Small intestine (tissue), 7 donors: ENCODE measurements around the gene CNTN3. TPM values are rescaled to one million over a fixed set of nuclear protein-coding genes. Genes with fewer than 3 reads are reported as not detected.

Source experiments
- DNase-seq, 2 donors: peaks; one replicate each; pipeline versions ENCODE4 v3.0.0 to v3.0.0-alpha.2; 2013
- FAIRE-seq: peaks from 2 replicates; lab custom pipeline; 2012; peaks lifted over from hg19 to GRCh38; lab: Jason Lieb, UNC
- H3K27ac ChIP-seq, 3 donors: one replicate each; pipeline ENCODE4 v1.5.1; 2013; ENCODE audit warnings: low read length in 2 of 3, mild to moderate bottlenecking in 2 of 3, control low read depth in 1 of 3, inconsistent platforms in 1 of 3, low read depth in 1 of 3, moderate library complexity in 1 of 3
- H3K27me3 ChIP-seq, 3 donors: one replicate each; pipeline ENCODE4 v1.6.1; 2013; ENCODE audit warnings: low read length in 3 of 3, inconsistent platforms in 1 of 3; ENCODE audit not compliant: control insufficient read depth in 3 of 3, insufficient read depth in 3 of 3
- H3K36me3 ChIP-seq, 3 donors: one replicate each; pipeline ENCODE4 v1.6.1; 2013; ENCODE audit warnings: low read length in 3 of 3, inconsistent platforms in 1 of 3, low read depth in 1 of 3, mild to moderate bottlenecking in 1 of 3, moderate library complexity in 1 of 3; ENCODE audit not compliant: control insufficient read depth in 3 of 3, insufficient read depth in 2 of 3
- H3K4me1 ChIP-seq, 3 donors: one replicate each; pipeline ENCODE4 v1.6.1; 2013; ENCODE audit warnings: low read length in 2 of 3, inconsistent platforms in 1 of 3, low read depth in 1 of 3, mild to moderate bottlenecking in 1 of 3, moderate library complexity in 1 of 3; ENCODE audit not compliant: control insufficient read depth in 3 of 3, insufficient read depth in 2 of 3
- H3K4me3 ChIP-seq, 3 donors: one replicate each; pipeline ENCODE4 v1.5.1; 2013; ENCODE audit warnings: low read length in 3 of 3, control low read depth in 1 of 3, inconsistent platforms in 1 of 3, low read depth in 1 of 3, mild to moderate bottlenecking in 1 of 3, moderate library complexity in 1 of 3
- H3K9me3 ChIP-seq, 2 donors: one replicate each; pipeline ENCODE4 v1.6.1; 2013; ENCODE audit warnings: low read depth in 1 of 2, low read length in 1 of 2; ENCODE audit not compliant: control insufficient read depth in 2 of 2, insufficient read depth in 1 of 2
- WGBS, 3 donors: extraction: QIAGEN DNeasy Blood & Tissue Kit; methylation state at CpG; one replicate each; pipeline ENCODE4 v1.1.7; 2013; 5-methylcytosine and 5-hydroxymethylcytosine counted together
- polyA plus RNA-seq, 4 donors: library from polyadenylated mRNA; stranded (reverse) in 3 of 4; unstranded in 1 of 4; fragments of 200-250 nt in 3 of 4; fragments of 120-200 nt in 1 of 4; gene quantifications; one replicate each; pipeline versions ENCODE4 v1.2.1 to v1.2.3, GENCODE V29; 2013
- donor health status: healthy with polysubstance abuse.
- donor health status: control.
- donor health status: control.
- donor health status: Bipolar disorder and iron deficiency.
- donor health status: healthy.

Gene CNTN3
- polyA plus RNA-seq, 4 donors = 0.66 to 2.9 TPM; not detected in 2

DNA sequence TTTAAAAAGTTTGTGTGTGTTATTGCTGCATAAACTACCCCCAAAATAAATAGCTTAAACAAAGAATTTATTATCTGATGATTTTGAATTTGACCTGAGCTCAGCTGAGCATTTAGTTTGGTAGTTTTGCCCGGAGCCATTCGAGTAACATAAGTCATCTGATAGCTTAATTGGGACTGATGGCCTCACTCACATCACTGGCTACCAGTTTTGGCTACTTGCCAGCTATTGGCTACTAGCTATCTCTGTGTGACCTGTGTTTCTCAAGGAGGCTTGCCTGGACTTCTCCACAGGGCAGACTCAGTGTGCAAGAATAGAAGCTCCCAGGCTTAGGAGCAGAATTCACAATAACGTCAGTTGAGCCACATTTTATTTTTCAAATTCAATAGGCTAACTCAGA, 9.0 kb downstream of the CNTN3 start:
- H3K4me3 ChIP-seq = no peak overlapping the region
- no peaks in the 10 kb centered on the region for H3K27me3 ChIP-seq
- H3K9me3 ChIP-seq = no peaks in the 10 kb centered on the region
- DNase-seq (no peak), FAIRE-seq (no peak)
- no peak overlapping the region for H3K27ac ChIP-seq
- H3K36me3 ChIP-seq = no peaks in the 10 kb centered on the region
- WGBS, 3 donors = 76 to 93% (median 88%) methylated on average over 3 of the region's 3 CpGs
- no peaks in the 10 kb centered on the region for H3K4me1 ChIP-seq

DNA sequence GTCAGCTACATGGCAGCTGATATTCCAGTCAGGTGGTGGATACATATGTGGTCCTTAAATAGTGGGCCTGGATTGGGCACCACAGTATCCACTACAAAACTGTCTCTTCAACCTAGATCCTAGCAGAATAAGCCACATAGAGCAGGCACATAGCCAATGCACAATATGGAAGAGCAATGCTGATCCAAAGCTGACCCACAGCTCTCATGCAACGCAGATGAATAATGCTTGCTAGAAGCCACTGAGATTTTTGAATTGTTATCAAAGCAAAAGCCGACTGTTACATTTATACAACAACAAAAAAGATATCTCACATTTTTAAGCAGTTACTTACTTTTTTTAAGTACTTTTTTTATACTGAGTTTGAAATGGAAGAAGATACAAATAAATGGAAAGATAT, 11.2 kb downstream of the CNTN3 start:
- DNase-seq (no peak), FAIRE-seq (no peak)
- Histone ChIP-seq H3K9me3 (no peaks in the 10 kb centered on the region), H3K4me3 (no peak overlapping the region), H3K36me3 (no peaks in the 10 kb centered on the region), H3K27me3 (no peaks in the 10 kb centered on the region), H3K27ac (no peak overlapping the region), H3K4me1 (no peaks in the 10 kb centered on the region)
- 86 to 87% (median 86%) methylated on average over 2 of the region's 2 CpGs for WGBS, 3 donors

DNA sequence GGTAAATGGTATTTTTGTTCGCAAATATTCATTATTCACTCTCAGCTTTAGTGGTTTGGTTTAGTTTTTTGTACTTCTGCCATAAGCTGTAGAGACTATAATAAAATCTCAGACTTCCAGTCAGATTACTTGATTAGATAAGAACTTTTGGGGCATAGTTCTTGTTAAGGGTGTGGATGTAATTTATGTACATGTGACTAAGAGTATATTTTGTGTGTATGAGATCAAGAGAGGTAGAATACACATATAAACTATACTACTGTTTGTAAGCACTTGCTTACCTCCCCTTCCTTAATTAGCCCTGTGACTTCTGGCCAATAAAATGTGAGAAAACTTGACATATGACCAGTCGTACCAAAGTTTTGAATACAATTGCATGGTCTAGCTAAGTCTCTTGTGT, 12.0 kb downstream of the CNTN3 start:
- H3K4me1 ChIP-seq = no peaks in the 10 kb centered on the region
- FAIRE-seq (no peak), DNase-seq (no peak)
- H3K27me3 ChIP-seq = no peaks in the 10 kb centered on the region
- WGBS, 3 donors = 84 to 86% (median 86%) methylated on average over 2 of the region's 2 CpGs
- no peak overlapping the region for H3K4me3 ChIP-seq
- H3K27ac ChIP-seq = no peak overlapping the region
- no peaks in the 10 kb centered on the region for H3K9me3 ChIP-seq
- H3K36me3 ChIP-seq = no peaks in the 10 kb centered on the region

DNA sequence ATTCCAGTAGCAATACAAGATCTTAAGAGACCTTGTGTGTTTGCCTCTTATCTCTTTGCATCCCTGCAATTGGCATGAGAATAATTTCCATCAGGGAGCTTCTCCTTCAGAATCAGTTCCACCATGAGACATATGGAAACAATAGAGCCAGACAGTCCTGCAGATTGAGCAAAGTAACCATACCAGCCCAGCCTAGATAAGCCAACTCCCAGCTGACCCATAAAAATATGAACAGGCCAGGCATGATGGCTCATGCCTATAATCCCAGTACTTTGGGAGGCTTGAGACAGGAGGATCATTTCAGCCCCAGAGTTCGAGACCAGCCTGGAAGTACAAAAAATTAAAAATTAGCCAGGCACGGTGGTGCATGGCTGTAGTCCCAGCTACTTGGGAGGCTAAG, 12.7 kb downstream of the CNTN3 start:
- WGBS, 3 donors = 81 to 83% (median 81%) methylated on average over 2 of the region's 2 CpGs
- H3K9me3 ChIP-seq = no peaks in the 10 kb centered on the region
- no peaks in the 10 kb centered on the region for H3K27me3 ChIP-seq
- no peak for FAIRE-seq
- no peaks in the 10 kb centered on the region for H3K36me3 ChIP-seq
- no peak for DNase-seq
- H3K27ac ChIP-seq = no peak overlapping the region
- H3K4me3 ChIP-seq = no peak overlapping the region
- no peaks in the 10 kb centered on the region for H3K4me1 ChIP-seq

DNA sequence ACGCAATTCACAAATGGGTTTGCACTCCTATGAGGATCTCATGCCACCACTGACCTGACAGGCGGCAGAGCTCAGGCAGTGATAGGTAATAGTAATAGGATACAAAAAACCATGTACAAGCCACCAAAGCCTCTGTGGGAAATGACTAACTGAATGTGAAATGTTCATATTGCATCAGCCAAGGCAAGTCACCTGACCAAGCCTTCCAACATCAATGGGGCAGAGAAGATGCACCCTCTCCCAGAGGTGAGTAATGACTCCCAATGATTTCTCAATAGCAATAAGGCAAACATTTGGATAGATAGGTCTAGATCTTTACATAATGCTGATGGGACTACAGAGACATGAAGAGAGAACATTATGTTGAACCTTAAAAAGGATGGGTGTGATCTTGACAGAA, 14.9 kb downstream of the CNTN3 start:
- no peaks in the 10 kb centered on the region for H3K36me3 ChIP-seq
- no peaks in the 10 kb centered on the region for H3K27me3 ChIP-seq
- FAIRE-seq (no peak), DNase-seq (no peak)
- H3K9me3 ChIP-seq = no peaks in the 10 kb centered on the region
- 94 to 100% (median 96%) methylated on average over 2 of the region's 2 CpGs for WGBS, 3 donors
- no peak overlapping the region for H3K27ac ChIP-seq
- no peaks in the 10 kb centered on the region for H3K4me1 ChIP-seq
- no peak overlapping the region for H3K4me3 ChIP-seq

DNA sequence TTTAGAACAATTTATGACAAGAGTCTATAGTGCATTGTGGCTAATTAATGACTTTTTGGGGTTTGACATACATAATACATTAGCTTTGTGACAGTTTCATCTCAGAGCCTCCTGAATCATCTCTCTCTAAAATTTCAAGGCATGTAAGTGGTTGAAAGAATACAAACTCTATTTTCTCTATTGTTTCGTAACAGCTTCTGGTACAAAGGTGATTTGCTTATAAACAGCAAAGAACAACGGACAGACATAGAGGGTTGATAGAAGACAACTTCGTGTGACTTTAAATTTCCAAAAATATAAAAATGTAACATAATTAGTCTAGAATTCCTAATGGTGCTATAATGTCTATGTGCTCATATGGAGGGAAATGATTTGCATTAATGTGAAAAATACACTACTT, 21.3 kb downstream of the CNTN3 start:
- no peaks in the 10 kb centered on the region for H3K4me1 ChIP-seq
- WGBS, 3 donors = 59 to 77% (median 70%) methylated on average over 3 of the region's 3 CpGs
- FAIRE-seq (no peak), DNase-seq (no peak)
- H3K4me3 ChIP-seq = no peak overlapping the region
- no peaks in the 10 kb centered on the region for H3K27me3 ChIP-seq
- no peaks in the 10 kb centered on the region for H3K9me3 ChIP-seq
- no peaks in the 10 kb centered on the region for H3K36me3 ChIP-seq
- no peak overlapping the region for H3K27ac ChIP-seq

DNA sequence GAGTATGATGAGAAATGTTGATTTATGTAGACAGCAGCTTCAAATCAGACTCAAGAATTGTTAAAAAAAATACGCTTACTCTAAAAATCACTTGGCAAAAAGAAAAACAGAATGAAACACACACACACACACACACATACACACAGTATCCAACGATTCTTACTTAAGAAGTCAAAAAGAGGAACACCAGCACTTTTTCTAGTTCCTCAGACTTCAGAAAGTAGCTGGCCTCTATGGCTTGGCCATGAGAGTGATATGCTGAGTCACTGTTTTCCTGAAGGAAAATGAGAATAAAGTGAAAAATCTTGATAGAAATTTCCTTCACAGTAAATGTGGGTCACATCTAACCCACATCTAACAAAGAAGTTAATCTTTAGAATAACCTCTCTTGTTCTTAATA, 22.1 kb downstream of the CNTN3 start:
- H3K4me3 ChIP-seq = no peak overlapping the region
- FAIRE-seq = no peak
- H3K36me3 ChIP-seq = no peaks in the 10 kb centered on the region
- 54 to 68% (median 60%) methylated on average over 2 of the region's 2 CpGs for WGBS, 3 donors
- no peaks in the 10 kb centered on the region for H3K27me3 ChIP-seq
- no peak overlapping the region for H3K27ac ChIP-seq
- no peak for DNase-seq
- no peaks in the 10 kb centered on the region for H3K9me3 ChIP-seq
- H3K4me1 ChIP-seq = no peaks in the 10 kb centered on the region

DNA sequence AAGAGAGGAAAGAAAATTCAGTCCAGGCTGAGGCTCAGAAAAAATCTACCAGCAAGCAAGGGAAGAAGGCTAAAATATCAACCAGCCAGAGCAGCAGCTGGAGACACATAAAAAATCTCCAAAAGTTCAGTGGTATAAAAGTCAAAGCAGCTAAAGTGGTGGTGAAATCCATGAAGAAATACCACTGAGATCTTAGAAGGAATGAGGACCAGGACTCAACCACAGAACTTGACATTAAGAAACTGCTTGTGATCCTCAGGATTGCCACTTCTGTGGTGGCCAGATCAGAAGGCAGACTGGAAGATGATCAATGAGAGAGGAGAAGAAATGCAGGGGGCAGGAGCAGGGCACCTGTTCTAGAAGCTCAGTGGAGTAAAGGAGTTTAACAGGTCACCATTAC, 22.5 kb downstream of the CNTN3 start:
- Histone ChIP-seq H3K36me3 (no peaks in the 10 kb centered on the region), H3K4me3 (no peak overlapping the region), H3K4me1 (no peaks in the 10 kb centered on the region), H3K9me3 (no peaks in the 10 kb centered on the region), H3K27ac (no peak overlapping the region), H3K27me3 (no peaks in the 10 kb centered on the region)
- DNase-seq (no peak), FAIRE-seq (no peak)

DNA sequence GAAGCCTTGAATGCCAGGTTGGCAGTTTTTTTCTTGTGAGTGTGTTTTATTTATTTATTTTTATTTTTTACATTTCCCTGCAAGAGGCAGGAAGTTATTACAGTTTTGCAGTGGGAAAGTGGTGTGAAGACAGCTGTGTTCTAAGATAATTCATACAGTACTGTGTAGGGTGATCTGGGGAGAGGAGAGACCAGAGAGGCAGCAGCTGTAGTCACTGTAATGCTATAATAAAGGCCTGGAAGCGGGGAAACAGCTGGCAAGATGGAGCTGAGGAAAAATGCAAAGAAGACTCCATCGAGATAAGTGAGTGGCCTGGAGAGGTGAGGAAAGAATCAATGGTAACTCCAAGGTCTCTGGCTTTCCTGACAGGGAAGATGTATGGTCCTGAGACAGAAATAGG, 23.1 kb downstream of the CNTN3 start:
- DNase-seq = no peak
- no peaks in the 10 kb centered on the region for H3K27me3 ChIP-seq
- no peaks in the 10 kb centered on the region for H3K36me3 ChIP-seq
- FAIRE-seq = no peak
- no peak overlapping the region for H3K4me3 ChIP-seq
- no peak overlapping the region for H3K27ac ChIP-seq
- WGBS, 3 donors = 62 to 76% (median 74%) methylated on average over 2 of the region's 2 CpGs
- no peaks in the 10 kb centered on the region for H3K4me1 ChIP-seq
- H3K9me3 ChIP-seq = no peaks in the 10 kb centered on the region
